NCI-H82 treated with DMSO at 0.1 percent for 48 hours (cell line): ENCODE results near the gene TSC2.
A peak's percentile ranks its signal among the peaks of the same experiment; 100 is the strongest.

ENCODE experiments used
- DNase-seq: peaks from one replicate; lab custom pipeline; 2025; ENCODE audit not compliant: unreplicated experiment; lab: John Stamatoyannopoulos, UW

The TSC2 gene

DNA sequence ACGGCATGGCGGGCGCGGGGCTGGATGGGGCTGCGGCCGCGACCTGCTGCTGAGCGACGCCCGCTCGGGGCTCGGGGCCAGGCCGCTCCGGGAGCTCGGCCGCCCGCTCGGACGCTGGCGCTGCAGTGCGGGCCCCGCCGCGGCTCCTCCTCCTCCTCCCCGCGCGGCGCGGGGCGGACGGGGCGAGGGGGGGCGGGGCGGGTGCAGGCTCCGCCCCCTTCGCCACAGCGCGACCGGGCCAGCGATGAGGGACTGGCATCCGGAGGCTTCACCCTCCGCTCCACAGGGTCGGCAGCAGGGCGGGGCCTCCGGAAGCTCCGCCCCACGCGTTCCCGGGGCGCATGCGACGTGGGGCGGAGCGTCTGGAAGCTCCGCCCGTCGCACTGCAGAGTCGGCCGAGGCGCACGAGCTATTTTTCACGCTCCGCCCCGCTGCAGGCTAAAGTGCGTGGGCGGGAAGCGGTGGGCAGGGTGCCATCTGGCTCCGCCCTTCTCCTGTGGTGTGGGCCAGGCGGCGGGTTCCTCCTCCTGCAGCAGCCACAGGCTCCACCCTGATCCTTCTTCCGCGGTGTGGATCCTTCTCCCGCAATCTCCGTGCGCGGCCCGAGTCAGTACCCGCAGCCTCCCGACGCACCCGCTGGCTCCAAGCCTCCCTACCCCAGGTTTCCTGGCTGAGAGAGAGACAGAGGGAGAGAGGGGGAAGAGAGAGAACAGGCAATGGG lies 88.1 kb downstream of the TSC2 start, which contains the start of gene PKD1:
Gene PKD1, minus strand, starts transcription at position 129 of the 721 bp plus-strand sequence. CDS start 209 bp downstream, outside the sequence.
- peak; percentile 66 for DNase-seq
